ENCODE data around the gene EML3. TPM values are rescaled to one million over a fixed set of nuclear protein-coding genes. Genes with fewer than 3 reads are reported as not detected.

The EML3 gene
- polyA plus RNA-seq, 2 of the 4 experiments (the other 2 are of a cell fraction), result 15.2 to 27.2 TPM

DNA sequence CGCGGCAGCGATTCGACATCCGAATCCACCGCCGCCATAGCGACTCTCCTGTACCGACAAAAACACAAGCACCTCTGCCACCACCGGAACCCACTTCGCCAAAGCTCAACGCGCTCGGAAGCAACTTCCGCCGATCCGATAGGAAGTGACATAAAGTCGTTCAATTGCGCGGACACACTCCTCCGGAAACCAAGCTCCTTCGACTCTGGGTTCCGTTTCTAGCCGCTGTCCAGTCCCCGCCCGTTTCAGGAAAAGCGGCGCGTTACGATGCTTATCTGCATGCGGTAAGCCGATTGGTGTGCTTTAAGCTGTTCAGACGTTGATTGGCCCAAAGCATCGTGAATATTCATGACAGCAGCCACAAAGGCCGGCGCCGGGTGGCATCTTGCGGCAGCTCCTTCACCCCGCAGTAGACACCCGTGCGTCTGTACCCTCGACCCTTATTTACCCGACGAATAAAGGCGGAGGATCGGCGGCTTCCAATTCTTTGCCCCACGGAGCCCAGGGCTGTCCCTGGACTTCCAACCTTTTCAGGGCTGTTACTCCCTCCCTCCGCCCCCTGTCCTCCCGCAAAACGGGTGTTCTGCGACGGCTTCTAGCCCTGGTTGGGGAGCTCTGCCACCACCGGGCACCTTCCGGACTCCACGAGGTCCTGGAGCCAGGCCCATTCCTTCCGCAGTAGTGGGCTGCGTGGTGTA, 21.0 kb downstream of the EML3 start, which contains the start of gene TUT1 (continued):
- TF ChIP-seq MYC (IDR thresholded peaks at IDR 0.05; ENCODE audit: borderline replicate concordance, low read length) (peak; percentile 49; the same call in 1 of the 2 replicates), ZSCAN20 (CRISPR knock-in tag; IDR thresholded peaks at IDR 0.05) (no peak), KDM5A (IDR thresholded peaks at IDR 0.05) (peak; percentile 12; the same call in 1 of the 2 replicates), RARB (CRISPR knock-in tag; IDR thresholded peaks at IDR 0.05) (no peak), RCOR1 (IDR thresholded peaks at IDR 0.05; ENCODE audit: low read depth, low read length) (no peak), JUN (IDR thresholded peaks at IDR 0.05) (peak; percentile 81 to 97), NR3C1 (IDR thresholded peaks at IDR 0.05) (no peak), TP53 (CRISPR knock-in tag; IDR thresholded peaks at IDR 0.05) (no peak; the same call in 1 of the 2 replicates), CHD4 (IDR thresholded peaks at IDR 0.05; ENCODE audit: borderline replicate concordance) (no peak), CEBPB (IDR thresholded peaks at IDR 0.05) (peak in 1 of 2 experiments; percentile 37; a peak in 1 of 4 replicates), NPAS2 (CRISPR knock-in tag; IDR thresholded peaks at IDR 0.05; ENCODE audit: borderline replicate concordance) (no peak), RAD21 (conservative IDR thresholded peaks at IDR 0.05 in 1 of 2, IDR thresholded peaks at IDR 0.05 in 1 of 2) (no peak; a peak in 1 of 5 replicates), ZC3H11A (IDR thresholded peaks at IDR 0.05) (peak; percentile 50; the same call in 1 of the 2 replicates), CHD2 (IDR thresholded peaks at IDR 0.05; ENCODE audit: low read length, partially characterized antibody) (no peak), GATA3 (IDR thresholded peaks at IDR 0.05; ENCODE audit: borderline replicate concordance) (peak; percentile 51; the same call in 1 of the 2 replicates), MAFK (IDR thresholded peaks at IDR 0.05; ENCODE audit: partially characterized antibody) (no peak), HDAC2 (IDR thresholded peaks at IDR 0.05) (no peak)
- TF ChIP-seq, protein P1, sequence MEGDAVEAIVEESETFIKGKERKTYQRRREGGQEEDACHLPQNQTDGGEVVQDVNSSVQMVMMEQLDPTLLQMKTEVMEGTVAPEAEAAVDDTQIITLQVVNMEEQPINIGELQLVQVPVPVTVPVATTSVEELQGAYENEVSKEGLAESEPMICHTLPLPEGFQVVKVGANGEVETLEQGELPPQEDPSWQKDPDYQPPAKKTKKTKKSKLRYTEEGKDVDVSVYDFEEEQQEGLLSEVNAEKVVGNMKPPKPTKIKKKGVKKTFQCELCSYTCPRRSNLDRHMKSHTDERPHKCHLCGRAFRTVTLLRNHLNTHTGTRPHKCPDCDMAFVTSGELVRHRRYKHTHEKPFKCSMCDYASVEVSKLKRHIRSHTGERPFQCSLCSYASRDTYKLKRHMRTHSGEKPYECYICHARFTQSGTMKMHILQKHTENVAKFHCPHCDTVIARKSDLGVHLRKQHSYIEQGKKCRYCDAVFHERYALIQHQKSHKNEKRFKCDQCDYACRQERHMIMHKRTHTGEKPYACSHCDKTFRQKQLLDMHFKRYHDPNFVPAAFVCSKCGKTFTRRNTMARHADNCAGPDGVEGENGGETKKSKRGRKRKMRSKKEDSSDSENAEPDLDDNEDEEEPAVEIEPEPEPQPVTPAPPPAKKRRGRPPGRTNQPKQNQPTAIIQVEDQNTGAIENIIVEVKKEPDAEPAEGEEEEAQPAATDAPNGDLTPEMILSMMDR (IDR thresholded peaks at IDR 0.05), result no peak
- TF ChIP-seq, protein P2, sequence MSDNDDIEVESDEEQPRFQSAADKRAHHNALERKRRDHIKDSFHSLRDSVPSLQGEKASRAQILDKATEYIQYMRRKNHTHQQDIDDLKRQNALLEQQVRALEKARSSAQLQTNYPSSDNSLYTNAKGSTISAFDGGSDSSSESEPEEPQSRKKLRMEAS (IDR thresholded peaks at IDR 0.05), result peak; percentile 95
- TF ChIP-seq, protein P3, sequence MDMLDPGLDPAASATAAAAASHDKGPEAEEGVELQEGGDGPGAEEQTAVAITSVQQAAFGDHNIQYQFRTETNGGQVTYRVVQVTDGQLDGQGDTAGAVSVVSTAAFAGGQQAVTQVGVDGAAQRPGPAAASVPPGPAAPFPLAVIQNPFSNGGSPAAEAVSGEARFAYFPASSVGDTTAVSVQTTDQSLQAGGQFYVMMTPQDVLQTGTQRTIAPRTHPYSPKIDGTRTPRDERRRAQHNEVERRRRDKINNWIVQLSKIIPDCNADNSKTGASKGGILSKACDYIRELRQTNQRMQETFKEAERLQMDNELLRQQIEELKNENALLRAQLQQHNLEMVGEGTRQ (IDR thresholded peaks at IDR 0.05), result no peak
- TF ChIP-seq, protein P4, sequence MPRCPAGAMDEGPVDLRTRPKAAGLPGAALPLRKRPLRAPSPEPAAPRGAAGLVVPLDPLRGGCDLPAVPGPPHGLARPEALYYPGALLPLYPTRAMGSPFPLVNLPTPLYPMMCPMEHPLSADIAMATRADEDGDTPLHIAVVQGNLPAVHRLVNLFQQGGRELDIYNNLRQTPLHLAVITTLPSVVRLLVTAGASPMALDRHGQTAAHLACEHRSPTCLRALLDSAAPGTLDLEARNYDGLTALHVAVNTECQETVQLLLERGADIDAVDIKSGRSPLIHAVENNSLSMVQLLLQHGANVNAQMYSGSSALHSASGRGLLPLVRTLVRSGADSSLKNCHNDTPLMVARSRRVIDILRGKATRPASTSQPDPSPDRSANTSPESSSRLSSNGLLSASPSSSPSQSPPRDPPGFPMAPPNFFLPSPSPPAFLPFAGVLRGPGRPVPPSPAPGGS (IDR thresholded peaks at IDR 0.05), result peak; percentile 94
- TF ChIP-seq, protein P5, sequence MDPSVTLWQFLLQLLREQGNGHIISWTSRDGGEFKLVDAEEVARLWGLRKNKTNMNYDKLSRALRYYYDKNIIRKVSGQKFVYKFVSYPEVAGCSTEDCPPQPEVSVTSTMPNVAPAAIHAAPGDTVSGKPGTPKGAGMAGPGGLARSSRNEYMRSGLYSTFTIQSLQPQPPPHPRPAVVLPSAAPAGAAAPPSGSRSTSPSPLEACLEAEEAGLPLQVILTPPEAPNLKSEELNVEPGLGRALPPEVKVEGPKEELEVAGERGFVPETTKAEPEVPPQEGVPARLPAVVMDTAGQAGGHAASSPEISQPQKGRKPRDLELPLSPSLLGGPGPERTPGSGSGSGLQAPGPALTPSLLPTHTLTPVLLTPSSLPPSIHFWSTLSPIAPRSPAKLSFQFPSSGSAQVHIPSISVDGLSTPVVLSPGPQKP (IDR thresholded peaks at IDR 0.05; ENCODE audit: low read depth, low read length), result no peak

Measured in A549 (cell line).